ENCODE data around the gene OPCML.

- TF ChIP-seq CTCF (IDR thresholded peaks at IDR 0.05), result no peak
- TF ChIP-seq POLR2A (IDR thresholded peaks at IDR 0.05; ENCODE audit: low read depth), result no peak
- no peak for TF ChIP-seq EP300 (IDR thresholded peaks at IDR 0.05)
- TF ChIP-seq POLR2AphosphoS5 (IDR thresholded peaks at IDR 0.05), result no peak
These were observed 1081.7 kb downstream of the OPCML start for GRCh38 chr11:132450631-132451030.

Measured in esophagus muscularis mucosa (tissue), 4 donors.